ENCODE data around the gene LPAR1.
A peak's percentile ranks its signal among the peaks of the same experiment; 100 is the strongest.
"Not testable (repeated sequence)": the region's sequence is repeated elsewhere in the genome, so short reads cannot be mapped to it uniquely, and the experiment has no call there.

LPAR1 gene

GRCh38 chr9:111038331-111039230 lies at the start of gene LPAR1:
Gene LPAR1, minus strand, starts transcription at chr9:111038470. Its CDS starts 66,353 bp downstream, at chr9:110972117.
- no peak for DNase-seq (ENCODE audit: low spot score)

- no peak for DNase-seq (ENCODE audit: low spot score)
Measured at GRCh38 chr9:111078391-111079038, 40.2 kb upstream of the LPAR1 start.

- DNase-seq (ENCODE audit: low spot score), result no peak
Measured at GRCh38 chr9:111076519-111076918, 38.2 kb upstream of the LPAR1 start.

GRCh38 chr9:111076042-111076441 lies 37.8 kb upstream of the LPAR1 start:
- no peak for DNase-seq (ENCODE audit: low spot score)

GRCh38 chr9:111074395-111074794 lies 36.1 kb upstream of the LPAR1 start:
- DNase-seq (ENCODE audit: low spot score), result no peak

GRCh38 chr9:111069183-111069582 lies 30.9 kb upstream of the LPAR1 start:
- no peak for DNase-seq (ENCODE audit: low spot score)

- no peak for DNase-seq (ENCODE audit: low spot score)
Measured at GRCh38 chr9:111068771-111069170, 30.5 kb upstream of the LPAR1 start.

- DNase-seq (ENCODE audit: low spot score), result no peak
Measured at GRCh38 chr9:111068383-111068730, 30.1 kb upstream of the LPAR1 start.

- DNase-seq (ENCODE audit: low spot score), result no peak
Measured at GRCh38 chr9:111066468-111066867, 28.2 kb upstream of the LPAR1 start.

- no peak for DNase-seq (ENCODE audit: low spot score)
Measured at GRCh38 chr9:111065414-111065813, 27.1 kb upstream of the LPAR1 start.

GRCh38 chr9:111064160-111064837 lies 26.0 kb upstream of the LPAR1 start:
- DNase-seq (ENCODE audit: low spot score), result no peak

- no peak for DNase-seq (ENCODE audit: low spot score)
Measured at GRCh38 chr9:111063332-111063731, 25.1 kb upstream of the LPAR1 start.

GRCh38 chr9:111058166-111058565 lies 19.9 kb upstream of the LPAR1 start:
- DNase-seq (ENCODE audit: low spot score), result no peak

- no peak for DNase-seq (ENCODE audit: low spot score)
Measured at GRCh38 chr9:111056538-111056937, 18.3 kb upstream of the LPAR1 start.

- DNase-seq (ENCODE audit: low spot score), result no peak
Measured at GRCh38 chr9:111052791-111053190, 14.5 kb upstream of the LPAR1 start.

GRCh38 chr9:111051400-111051799 lies 13.1 kb upstream of the LPAR1 start:
- no peak for DNase-seq (ENCODE audit: low spot score)

- DNase-seq (ENCODE audit: low spot score), result no peak
Measured at GRCh38 chr9:111050819-111051218, 12.5 kb upstream of the LPAR1 start.

- DNase-seq (ENCODE audit: low spot score), result not testable (repeated sequence)
Measured at GRCh38 chr9:111047287-111047686, 9.0 kb upstream of the LPAR1 start.

GRCh38 chr9:111041902-111042301 lies 3.6 kb upstream of the LPAR1 start:
- no peak for DNase-seq (ENCODE audit: low spot score)

GRCh38 chr9:111040494-111040893 lies 2.2 kb upstream of the LPAR1 start:
- DNase-seq (ENCODE audit: low spot score), result no peak

GRCh38 chr9:111039231-111039906 lies 1.1 kb upstream of the LPAR1 start:
- no peak for DNase-seq (ENCODE audit: low spot score)

- peak; percentile 19 for DNase-seq (ENCODE audit: low spot score)
Measured at GRCh38 chr9:111037708-111038330, 451 bp downstream of the LPAR1 start.

All from HuH-7.5 (cell line).